GM19468 (cell line): ENCODE results near the gene TMIGD3.
"Not testable (repeated sequence)": the region's sequence is repeated elsewhere in the genome, so short reads cannot be mapped to it uniquely, and the experiment has no call there.

Source experiments
- ATAC-seq: cut with Tn5 transposase; IDR thresholded peaks from one replicate; pipeline ENCODE4 v1.9.1; 2021; ENCODE audit warnings: mild to moderate bottlenecking, moderate library complexity, moderate number of reproducible peaks; ENCODE audit not compliant: unreplicated experiment; ENCODE audit errors: extremely low read depth

The TMIGD3 gene

GRCh38 chr1:111503585-111504060 is at the start of gene TMIGD3, which contains the start of gene ADORA3:
TSS of gene TMIGD3 (minus strand) at chr1:111503633. CDS start at chr1:111503354, 279 bp downstream.
TSS of gene ADORA3 (minus strand) at chr1:111503633. CDS start at chr1:111503354, 279 bp downstream.
- no peak for ATAC-seq

- ATAC-seq, result no peak
Observed at GRCh38 chr1:111553196-111553595, 49.8 kb upstream of the TMIGD3 start.

GRCh38 chr1:111552587-111552986 is 49.2 kb upstream of the TMIGD3 start:
- ATAC-seq, result no peak

- no peak for ATAC-seq
Observed at GRCh38 chr1:111551623-111552411, 48.4 kb upstream of the TMIGD3 start.

GRCh38 chr1:111547786-111548185 is 44.4 kb upstream of the TMIGD3 start:
- not testable (repeated sequence) for ATAC-seq

GRCh38 chr1:111542187-111542586 is 38.8 kb upstream of the TMIGD3 start:
- ATAC-seq, result no peak

- no peak for ATAC-seq
Observed at GRCh38 chr1:111541721-111542120, 38.3 kb upstream of the TMIGD3 start.

- no peak for ATAC-seq
Observed at GRCh38 chr1:111540928-111541327, 37.5 kb upstream of the TMIGD3 start.

GRCh38 chr1:111538343-111539025 is 35.1 kb upstream of the TMIGD3 start:
- ATAC-seq, result no peak

GRCh38 chr1:111535256-111536191 is 32.1 kb upstream of the TMIGD3 start:
- no peak for ATAC-seq

GRCh38 chr1:111520053-111520452 is 16.6 kb upstream of the TMIGD3 start:
- ATAC-seq, result no peak

- ATAC-seq, result no peak
Observed at GRCh38 chr1:111517469-111518225, 14.2 kb upstream of the TMIGD3 start.

GRCh38 chr1:111516005-111516535 is 12.6 kb upstream of the TMIGD3 start:
- no peak for ATAC-seq

- no peak for ATAC-seq
Observed at GRCh38 chr1:111515291-111516004, 12.0 kb upstream of the TMIGD3 start.

GRCh38 chr1:111513410-111514020 is 10.1 kb upstream of the TMIGD3 start:
- no peak for ATAC-seq

GRCh38 chr1:111512931-111513330 is 9.5 kb upstream of the TMIGD3 start:
- ATAC-seq, result no peak

- no peak for ATAC-seq
Observed at GRCh38 chr1:111512132-111512889, 8.9 kb upstream of the TMIGD3 start.

GRCh38 chr1:111511370-111511769 is 7.9 kb upstream of the TMIGD3 start:
- ATAC-seq, result no peak
